ENCODE data around the gene SEMA6D. TPM values are rescaled to one million over a fixed set of nuclear protein-coding genes. Genes with fewer than 3 reads are reported as not detected.

SEMA6D gene
- total RNA-seq, 2 experiments from 2014 or later: not detected

- DNase-seq: no peak
- no peak overlapping the region for H3K27ac Mint-ChIP-seq
- no peaks in the 10 kb centered on the region for H3K27me3 Mint-ChIP-seq
- POLR2A ChIA-PET: no interaction called here
- H3K4me3 Mint-ChIP-seq: no peak overlapping the region
- H3K9me3 Mint-ChIP-seq: no peaks in the 10 kb centered on the region
- no peaks in the 10 kb centered on the region for H3K36me3 Mint-ChIP-seq
- no peaks in the 10 kb centered on the region for H3K4me1 Mint-ChIP-seq
- no peak for ATAC-seq (ENCODE audit: low read depth)
Observed at GRCh38 chr15:47791161-47791560, 73.9 kb downstream of the SEMA6D start.

- Mint-ChIP-seq H3K27me3 (no peaks in the 10 kb centered on the region), H3K4me3 (no peak overlapping the region), H3K27ac (no peak overlapping the region), H3K36me3 (no peaks in the 10 kb centered on the region), H3K4me1 (no peaks in the 10 kb centered on the region), H3K9me3 (no peaks in the 10 kb centered on the region)
- POLR2A ChIA-PET: no interaction called here
- no peak for ATAC-seq (ENCODE audit: low read depth)
- no peak for DNase-seq
Observed at GRCh38 chr15:47792231-47792630, 74.9 kb downstream of the SEMA6D start.

- Mint-ChIP-seq H3K9me3 (no peaks in the 10 kb centered on the region), H3K4me3 (no peak overlapping the region), H3K4me1 (no peaks in the 10 kb centered on the region), H3K36me3 (no peaks in the 10 kb centered on the region), H3K27ac (no peak overlapping the region), H3K27me3 (no peaks in the 10 kb centered on the region)
- no peak for DNase-seq
- no peak for ATAC-seq (ENCODE audit: low read depth)
- POLR2A ChIA-PET: no interaction called here
Observed at GRCh38 chr15:47794252-47794914, 77.1 kb downstream of the SEMA6D start.

- no peaks in the 10 kb centered on the region for H3K36me3 Mint-ChIP-seq
- DNase-seq (no peak), ATAC-seq (ENCODE audit: low read depth) (no peak)
- no peaks in the 10 kb centered on the region for H3K4me1 Mint-ChIP-seq
- POLR2A ChIA-PET: no interaction called here
- H3K27me3 Mint-ChIP-seq: no peaks in the 10 kb centered on the region
- H3K4me3 Mint-ChIP-seq: no peak overlapping the region
- no peak overlapping the region for H3K27ac Mint-ChIP-seq
- no peaks in the 10 kb centered on the region for H3K9me3 Mint-ChIP-seq
Observed at GRCh38 chr15:47795864-47796263, 78.6 kb downstream of the SEMA6D start.

GRCh38 chr15:47796339-47796738 lies 79.0 kb downstream of the SEMA6D start:
- ATAC-seq (ENCODE audit: low read depth) (no peak), DNase-seq (no peak)
- H3K27me3 Mint-ChIP-seq: no peaks in the 10 kb centered on the region
- no peaks in the 10 kb centered on the region for H3K36me3 Mint-ChIP-seq
- POLR2A ChIA-PET: no interaction called here
- no peaks in the 10 kb centered on the region for H3K4me1 Mint-ChIP-seq
- H3K9me3 Mint-ChIP-seq: no peaks in the 10 kb centered on the region
- no peak overlapping the region for H3K27ac Mint-ChIP-seq
- H3K4me3 Mint-ChIP-seq: no peak overlapping the region

- no peak overlapping the region for H3K4me3 Mint-ChIP-seq
Observed at GRCh38 chr15:47796830-47797229, 79.5 kb downstream of the SEMA6D start.

GRCh38 chr15:47801522-47801921 lies 84.2 kb downstream of the SEMA6D start:
- POLR2A ChIA-PET: no interaction called here
- Mint-ChIP-seq H3K9me3 (no peaks in the 10 kb centered on the region), H3K36me3 (no peaks in the 10 kb centered on the region), H3K4me3 (no peak overlapping the region), H3K27me3 (no peaks in the 10 kb centered on the region), H3K4me1 (no peaks in the 10 kb centered on the region), H3K27ac (no peak overlapping the region)
- ATAC-seq (ENCODE audit: low read depth): no peak
- DNase-seq: no peak

More at GRCh38 chr15:47796830-47797229, 79.5 kb downstream of the SEMA6D start:
- POLR2A ChIA-PET: no interaction called here
- Mint-ChIP-seq H3K36me3 (no peaks in the 10 kb centered on the region), H3K4me1 (no peaks in the 10 kb centered on the region), H3K9me3 (no peaks in the 10 kb centered on the region), H3K27me3 (no peaks in the 10 kb centered on the region), H3K27ac (no peak overlapping the region)
- no peak for ATAC-seq (ENCODE audit: low read depth)
- DNase-seq: no peak

GRCh38 chr15:47802216-47802615 lies 84.9 kb downstream of the SEMA6D start:
- H3K27me3 Mint-ChIP-seq: no peaks in the 10 kb centered on the region
- no peak overlapping the region for H3K4me3 Mint-ChIP-seq
- DNase-seq (no peak), ATAC-seq (ENCODE audit: low read depth) (no peak)
- H3K27ac Mint-ChIP-seq: no peak overlapping the region
- POLR2A ChIA-PET: no interaction called here
- no peaks in the 10 kb centered on the region for H3K4me1 Mint-ChIP-seq
- H3K9me3 Mint-ChIP-seq: no peaks in the 10 kb centered on the region
- H3K36me3 Mint-ChIP-seq: no peaks in the 10 kb centered on the region

GRCh38 chr15:47803767-47804166 lies 86.5 kb downstream of the SEMA6D start:
- Mint-ChIP-seq H3K36me3 (no peaks in the 10 kb centered on the region), H3K4me1 (no peaks in the 10 kb centered on the region), H3K27ac (no peak overlapping the region), H3K9me3 (no peaks in the 10 kb centered on the region), H3K27me3 (peaks cover 2% of the 10 kb centered on the region), H3K4me3 (no peak overlapping the region)
- DNase-seq (no peak), ATAC-seq (ENCODE audit: low read depth) (no peak)
- POLR2A ChIA-PET: no interaction called here

GRCh38 chr15:47804733-47805132 lies 87.4 kb downstream of the SEMA6D start:
- Mint-ChIP-seq H3K4me3 (no peak overlapping the region), H3K27me3 (peaks cover 2% of the 10 kb centered on the region), H3K36me3 (no peaks in the 10 kb centered on the region), H3K4me1 (no peaks in the 10 kb centered on the region), H3K9me3 (no peaks in the 10 kb centered on the region), H3K27ac (no peak overlapping the region)
- POLR2A ChIA-PET: no interaction called here
- DNase-seq (no peak), ATAC-seq (ENCODE audit: low read depth) (no peak)

GRCh38 chr15:47806008-47806407 lies 88.7 kb downstream of the SEMA6D start:
- Mint-ChIP-seq H3K27ac (no peak overlapping the region), H3K9me3 (no peaks in the 10 kb centered on the region), H3K4me3 (no peak overlapping the region), H3K27me3 (peaks cover 2% of the 10 kb centered on the region), H3K36me3 (no peaks in the 10 kb centered on the region), H3K4me1 (no peaks in the 10 kb centered on the region)
- no peak for ATAC-seq (ENCODE audit: low read depth)
- no peak for DNase-seq
- POLR2A ChIA-PET: no interaction called here

- H3K27me3 Mint-ChIP-seq: peaks cover 2% of the 10 kb centered on the region
Observed at GRCh38 chr15:47811172-47811571, 93.9 kb downstream of the SEMA6D start.

GRCh38 chr15:47812470-47812999 lies 95.2 kb downstream of the SEMA6D start:
- no peak overlapping the region for H3K27ac Mint-ChIP-seq
- no peaks in the 10 kb centered on the region for H3K9me3 Mint-ChIP-seq
- peaks cover 3% of the 10 kb centered on the region for H3K4me1 Mint-ChIP-seq
- POLR2A ChIA-PET: no interaction called here
- peaks cover 2% of the 10 kb centered on the region for H3K27me3 Mint-ChIP-seq
- H3K36me3 Mint-ChIP-seq: no peaks in the 10 kb centered on the region
- H3K4me3 Mint-ChIP-seq: no peak overlapping the region
- no peak for ATAC-seq (ENCODE audit: low read depth)
- DNase-seq: no peak

More at GRCh38 chr15:47811172-47811571, 93.9 kb downstream of the SEMA6D start:
- DNase-seq: no peak
- no peak for ATAC-seq (ENCODE audit: low read depth)
- H3K4me3 Mint-ChIP-seq: no peak overlapping the region
- H3K27ac Mint-ChIP-seq: no peak overlapping the region
- POLR2A ChIA-PET: no interaction called here
- H3K4me1 Mint-ChIP-seq: peaks cover 3% of the 10 kb centered on the region
- no peaks in the 10 kb centered on the region for H3K9me3 Mint-ChIP-seq
- H3K36me3 Mint-ChIP-seq: no peaks in the 10 kb centered on the region

- DNase-seq (no peak), ATAC-seq (ENCODE audit: low read depth) (no peak)
- H3K4me1 Mint-ChIP-seq: peaks cover 3% of the 10 kb centered on the region
- no peak overlapping the region for H3K27ac Mint-ChIP-seq
- no peaks in the 10 kb centered on the region for H3K27me3 Mint-ChIP-seq
- no peaks in the 10 kb centered on the region for H3K9me3 Mint-ChIP-seq
- no peak overlapping the region for H3K4me3 Mint-ChIP-seq
- H3K36me3 Mint-ChIP-seq: no peaks in the 10 kb centered on the region
- POLR2A ChIA-PET: no interaction called here
Observed at GRCh38 chr15:47813748-47814384, 96.6 kb downstream of the SEMA6D start.

Measured in activated naive CD8-positive, alpha-beta T cell treated with anti-CD3 and anti-CD28 coated beads, Interleukin-2, amount 10 ng/mL, durations not matched to agents 7 days and 5 days (primary cell).